A549 (cell line): ENCODE measurements around the gene PLEKHG3.

Experiments
- ESRRA ChIP-seq: fragments of 150-350 bp; IDR thresholded peaks from 2 replicates; pipeline ENCODE4 v1.6.1; 2014; ENCODE audit warnings: mild to moderate bottlenecking, low read length, borderline replicate concordance
- MAX ChIP-seq: IDR thresholded peaks from 2 replicates; pipeline ENCODE4 v1.6.1; 2012
- NFE2L2 ChIP-seq: fragments of 150-350 bp; conservative IDR thresholded peaks from 2 replicates; pipeline ENCODE4 v1.6.1; 2014; ENCODE audit warnings: low read length
- PHF8 ChIP-seq: fragments of 200-600 bp; sonication (generic); IDR thresholded peaks from 2 replicates; pipeline ENCODE4 v1.6.1; 2016; ENCODE audit warnings: low read depth, mild to moderate bottlenecking, antibody characterized with exemption, moderate library complexity, borderline replicate concordance
- RCOR1 ChIP-seq: fragments of 150-350 bp; IDR thresholded peaks from 2 replicates; pipeline ENCODE4 v1.6.1; 2014; ENCODE audit warnings: antibody characterized with exemption, low read length, low read depth
- SMC3 ChIP-seq: fragments of >200 bp; sonication (Bioruptor Twin); formaldehyde crosslinking; IDR thresholded peaks from 3 replicates; pipeline ENCODE4 v1.6.1; 2018; ENCODE audit warnings: inconsistent platforms
- TF ChIP-seq, protein P1 (sequence below): fragments of >200 bp; sonication (Bioruptor Twin); formaldehyde crosslinking; IDR thresholded peaks from 3 replicates; pipeline ENCODE4 v1.5.1; 2016
- TF ChIP-seq, protein P2 (sequence below): fragments of 200-600 bp; sonication (generic); IDR thresholded peaks from 2 replicates; pipeline ENCODE4 v1.6.1; 2016; ENCODE audit warnings: antibody characterized with exemption, mild to moderate bottlenecking, moderate library complexity

GRCh38 chr14:64788706-64789105, 84.5 kb downstream of the PLEKHG3 start:
- no peak for TF ChIP-seq NFE2L2
- no peak for TF ChIP-seq RCOR1
- TF ChIP-seq, protein P1, sequence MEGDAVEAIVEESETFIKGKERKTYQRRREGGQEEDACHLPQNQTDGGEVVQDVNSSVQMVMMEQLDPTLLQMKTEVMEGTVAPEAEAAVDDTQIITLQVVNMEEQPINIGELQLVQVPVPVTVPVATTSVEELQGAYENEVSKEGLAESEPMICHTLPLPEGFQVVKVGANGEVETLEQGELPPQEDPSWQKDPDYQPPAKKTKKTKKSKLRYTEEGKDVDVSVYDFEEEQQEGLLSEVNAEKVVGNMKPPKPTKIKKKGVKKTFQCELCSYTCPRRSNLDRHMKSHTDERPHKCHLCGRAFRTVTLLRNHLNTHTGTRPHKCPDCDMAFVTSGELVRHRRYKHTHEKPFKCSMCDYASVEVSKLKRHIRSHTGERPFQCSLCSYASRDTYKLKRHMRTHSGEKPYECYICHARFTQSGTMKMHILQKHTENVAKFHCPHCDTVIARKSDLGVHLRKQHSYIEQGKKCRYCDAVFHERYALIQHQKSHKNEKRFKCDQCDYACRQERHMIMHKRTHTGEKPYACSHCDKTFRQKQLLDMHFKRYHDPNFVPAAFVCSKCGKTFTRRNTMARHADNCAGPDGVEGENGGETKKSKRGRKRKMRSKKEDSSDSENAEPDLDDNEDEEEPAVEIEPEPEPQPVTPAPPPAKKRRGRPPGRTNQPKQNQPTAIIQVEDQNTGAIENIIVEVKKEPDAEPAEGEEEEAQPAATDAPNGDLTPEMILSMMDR: no peak
- TF ChIP-seq SMC3: no peak
- TF ChIP-seq MAX: no peak
- TF ChIP-seq, protein P2, sequence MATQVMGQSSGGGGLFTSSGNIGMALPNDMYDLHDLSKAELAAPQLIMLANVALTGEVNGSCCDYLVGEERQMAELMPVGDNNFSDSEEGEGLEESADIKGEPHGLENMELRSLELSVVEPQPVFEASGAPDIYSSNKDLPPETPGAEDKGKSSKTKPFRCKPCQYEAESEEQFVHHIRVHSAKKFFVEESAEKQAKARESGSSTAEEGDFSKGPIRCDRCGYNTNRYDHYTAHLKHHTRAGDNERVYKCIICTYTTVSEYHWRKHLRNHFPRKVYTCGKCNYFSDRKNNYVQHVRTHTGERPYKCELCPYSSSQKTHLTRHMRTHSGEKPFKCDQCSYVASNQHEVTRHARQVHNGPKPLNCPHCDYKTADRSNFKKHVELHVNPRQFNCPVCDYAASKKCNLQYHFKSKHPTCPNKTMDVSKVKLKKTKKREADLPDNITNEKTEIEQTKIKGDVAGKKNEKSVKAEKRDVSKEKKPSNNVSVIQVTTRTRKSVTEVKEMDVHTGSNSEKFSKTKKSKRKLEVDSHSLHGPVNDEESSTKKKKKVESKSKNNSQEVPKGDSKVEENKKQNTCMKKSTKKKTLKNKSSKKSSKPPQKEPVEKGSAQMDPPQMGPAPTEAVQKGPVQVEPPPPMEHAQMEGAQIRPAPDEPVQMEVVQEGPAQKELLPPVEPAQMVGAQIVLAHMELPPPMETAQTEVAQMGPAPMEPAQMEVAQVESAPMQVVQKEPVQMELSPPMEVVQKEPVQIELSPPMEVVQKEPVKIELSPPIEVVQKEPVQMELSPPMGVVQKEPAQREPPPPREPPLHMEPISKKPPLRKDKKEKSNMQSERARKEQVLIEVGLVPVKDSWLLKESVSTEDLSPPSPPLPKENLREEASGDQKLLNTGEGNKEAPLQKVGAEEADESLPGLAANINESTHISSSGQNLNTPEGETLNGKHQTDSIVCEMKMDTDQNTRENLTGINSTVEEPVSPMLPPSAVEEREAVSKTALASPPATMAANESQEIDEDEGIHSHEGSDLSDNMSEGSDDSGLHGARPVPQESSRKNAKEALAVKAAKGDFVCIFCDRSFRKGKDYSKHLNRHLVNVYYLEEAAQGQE: no peak
- no peak for TF ChIP-seq PHF8
- no peak for TF ChIP-seq ESRRA
